ENCODE data around the gene TNNI2. TPM values are rescaled to one million over a fixed set of nuclear protein-coding genes. Genes with fewer than 3 reads are reported as not detected.

Gene TNNI2
- polyA plus RNA-seq, 3 donors = 1.5 to 2.5 TPM; not detected in 1

DNA sequence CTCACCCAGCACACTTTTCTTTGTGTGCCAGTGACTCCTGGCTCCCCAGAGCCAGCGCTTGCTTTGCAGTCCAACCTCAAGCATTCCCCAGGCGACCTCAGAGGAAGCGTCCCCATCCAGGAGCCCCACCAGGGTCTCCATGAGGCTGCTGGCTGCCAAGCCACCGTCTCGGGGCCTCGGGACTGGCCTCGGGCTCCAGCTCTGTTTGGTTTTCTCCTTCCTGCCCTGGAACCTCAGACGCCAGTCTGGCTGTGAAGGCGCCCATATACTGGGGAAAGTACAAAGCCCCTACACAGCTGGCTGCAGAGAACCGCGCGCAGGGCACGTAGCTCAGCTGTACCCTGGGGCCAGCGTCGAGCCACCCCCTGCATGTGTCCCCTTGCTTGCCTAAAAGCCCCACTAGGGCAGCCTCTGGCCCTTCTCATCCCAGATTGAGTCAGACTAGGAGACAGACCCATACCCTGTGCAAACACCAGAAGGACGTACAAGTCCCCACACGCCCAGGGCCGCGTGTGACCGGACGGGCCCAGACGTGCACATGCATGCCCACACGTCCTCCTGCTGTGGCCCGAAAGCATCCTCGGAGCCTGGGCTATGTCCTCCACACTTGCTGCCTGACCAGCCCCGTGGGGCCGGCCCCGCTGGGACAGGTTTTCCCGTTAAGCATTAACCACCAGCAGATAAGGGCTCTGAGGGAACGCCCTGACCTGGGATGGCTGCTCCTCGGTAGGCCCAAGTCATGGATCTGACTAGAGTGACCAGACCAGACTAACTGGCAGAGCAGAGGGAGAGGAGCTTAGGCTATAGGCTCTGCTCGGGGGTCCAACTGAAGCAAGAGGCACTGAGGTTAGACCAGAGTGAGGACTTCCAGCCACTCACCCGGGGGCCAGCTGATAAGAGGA is 8.2 kb upstream of the TNNI2 start:
- no peak overlapping the region for H3K27ac ChIP-seq (ENCODE audit: low read depth, low read length)

DNA sequence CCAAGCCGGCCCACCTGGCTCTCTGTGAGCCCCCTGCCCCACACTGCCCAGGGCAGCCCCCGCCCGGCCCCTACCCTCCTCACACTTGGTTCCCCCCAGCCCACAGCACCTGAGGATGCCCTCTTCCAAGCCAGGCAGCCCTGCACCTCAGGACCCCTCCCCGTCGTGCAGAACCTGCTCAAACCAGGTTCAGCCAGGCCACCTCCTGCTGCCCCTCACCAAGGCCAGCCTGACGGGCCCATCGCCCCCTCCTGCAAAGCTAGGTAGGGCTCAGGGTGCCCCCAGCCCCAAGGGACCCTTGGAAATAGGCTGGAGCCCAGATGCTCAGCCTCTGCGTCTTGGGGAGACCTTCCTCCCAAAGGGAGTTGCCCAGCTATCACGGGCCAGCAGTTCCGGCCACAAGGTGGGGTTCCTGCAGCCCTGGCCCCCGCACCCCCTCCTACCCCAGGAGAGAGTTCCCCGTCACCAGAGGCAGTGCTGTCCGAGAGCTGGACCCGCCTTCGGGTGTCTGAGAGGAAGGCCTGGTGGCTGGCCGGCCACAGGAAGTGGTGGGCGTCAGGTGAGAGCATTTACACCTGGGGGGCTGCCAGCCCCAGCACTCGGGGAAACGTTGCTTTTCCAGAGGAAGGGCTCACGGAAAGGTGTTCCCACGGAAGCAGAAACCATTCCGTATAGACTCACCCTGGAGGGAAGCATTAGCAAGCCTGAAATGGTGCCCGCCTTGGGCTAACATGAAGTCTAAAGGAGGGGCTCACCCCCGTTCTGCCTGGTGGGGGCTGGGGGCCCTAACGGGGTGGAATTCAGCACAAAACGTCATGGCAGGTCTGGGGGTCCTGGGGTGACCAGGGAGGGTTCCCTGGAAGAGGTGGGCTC is 7.2 kb upstream of the TNNI2 start:
- WGBS, 3 donors = 63 to 70% (median 69%) methylated on average over 24 to 26 of the region's 26 CpGs
- H3K27ac ChIP-seq (ENCODE audit: low read depth, low read length) = no peak overlapping the region

More for the DNA sequence above, 8.2 kb upstream of the TNNI2 start:
- 22 to 69% (median 65%) methylated on average over 33 of the region's 33 CpGs for WGBS, 3 donors

DNA sequence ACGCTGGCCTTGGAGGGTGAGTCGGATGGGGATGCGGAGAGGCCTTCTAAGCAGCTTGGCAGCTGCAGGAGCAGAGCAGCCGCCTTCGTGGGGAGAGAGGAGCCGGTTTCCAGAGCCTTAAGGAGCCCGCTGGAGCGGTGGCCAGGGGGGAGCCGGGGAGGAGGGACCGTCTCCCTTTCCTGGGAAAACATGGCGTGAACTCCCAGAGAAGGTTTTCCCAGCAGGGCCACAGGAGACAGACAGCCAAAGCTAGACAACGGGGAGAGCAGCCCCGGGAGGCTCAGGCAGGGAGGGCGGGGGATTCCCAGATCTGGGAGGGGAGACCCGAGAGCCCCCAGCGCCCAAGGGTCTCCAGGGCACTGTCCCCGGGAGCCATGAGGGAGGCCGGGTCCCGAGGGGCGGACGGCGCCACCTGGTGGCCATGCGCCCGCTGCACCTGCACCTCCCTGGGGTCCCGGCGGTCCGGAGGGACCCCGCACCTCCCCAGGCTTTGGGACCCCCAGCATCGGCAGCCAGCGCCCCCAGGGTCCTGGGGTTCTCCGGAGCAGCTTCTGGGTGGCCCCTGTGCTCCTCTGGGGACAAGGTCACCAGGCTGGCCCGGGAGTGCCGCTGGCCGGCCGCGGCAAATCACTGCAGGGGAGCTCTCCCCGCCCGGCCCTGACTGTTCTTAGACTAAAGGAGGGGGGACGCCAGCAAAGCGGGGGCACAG is 6.4 kb upstream of the TNNI2 start:
- H3K27ac ChIP-seq (ENCODE audit: low read depth, low read length) = no peak overlapping the region
- 12 to 19% (median 17%) methylated on average over 34 to 40 of the region's 40 CpGs for WGBS, 3 donors

DNA sequence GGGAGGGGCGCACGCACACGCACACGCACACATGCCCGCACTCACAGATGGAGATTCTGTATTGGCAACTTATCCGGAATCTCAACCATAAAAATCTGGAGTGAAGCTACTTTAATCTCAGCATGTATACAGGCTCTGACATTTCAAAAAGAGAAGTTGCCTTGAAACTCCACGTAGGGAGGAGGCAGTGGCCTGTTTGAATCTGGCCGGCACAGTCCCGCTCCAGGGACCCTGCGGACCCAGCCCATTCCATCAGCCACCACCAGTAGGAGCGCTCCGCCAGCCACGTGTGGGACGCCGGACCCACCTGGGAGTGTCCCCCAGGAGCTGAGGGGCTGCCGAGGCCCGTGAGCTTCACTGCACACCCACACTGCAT is 5.9 kb upstream of the TNNI2 start:
- H3K27ac ChIP-seq (ENCODE audit: low read depth, low read length) = no peak overlapping the region
- 55 to 61% (median 60%) methylated on average over 17 of the region's 17 CpGs for WGBS, 3 donors

DNA sequence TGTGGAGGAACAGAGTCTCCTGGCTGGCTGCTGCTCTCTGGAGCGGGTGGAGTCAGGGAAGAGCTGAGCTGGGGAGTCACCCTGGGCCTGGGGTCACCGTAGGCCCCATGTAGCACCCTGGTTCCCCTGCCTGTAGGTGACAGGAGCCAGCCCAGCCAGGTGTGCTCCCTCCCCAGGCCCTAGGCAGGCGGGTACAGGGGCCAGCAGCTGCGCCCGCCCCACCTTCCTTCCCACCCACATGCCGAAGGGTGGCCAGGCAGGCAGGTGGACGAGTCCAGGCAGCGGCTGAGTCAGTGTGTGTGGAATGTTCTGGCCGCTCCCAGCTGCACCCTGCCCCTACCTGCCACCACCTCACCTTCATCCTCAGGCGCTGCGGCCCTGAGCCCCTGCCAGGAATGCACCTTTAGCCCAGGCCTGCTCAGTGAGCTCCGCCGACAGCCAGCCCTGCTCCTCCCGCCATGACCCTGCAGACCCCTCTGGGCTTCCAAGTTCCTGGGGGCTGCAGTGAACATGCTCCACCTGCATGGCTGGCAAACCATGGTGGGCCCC is 4.6 kb upstream of the TNNI2 start:
- 32 to 87% (median 84%) methylated on average over 13 to 14 of the region's 14 CpGs for WGBS, 3 donors
- H3K27ac ChIP-seq (ENCODE audit: low read depth, low read length) = no peak overlapping the region

DNA sequence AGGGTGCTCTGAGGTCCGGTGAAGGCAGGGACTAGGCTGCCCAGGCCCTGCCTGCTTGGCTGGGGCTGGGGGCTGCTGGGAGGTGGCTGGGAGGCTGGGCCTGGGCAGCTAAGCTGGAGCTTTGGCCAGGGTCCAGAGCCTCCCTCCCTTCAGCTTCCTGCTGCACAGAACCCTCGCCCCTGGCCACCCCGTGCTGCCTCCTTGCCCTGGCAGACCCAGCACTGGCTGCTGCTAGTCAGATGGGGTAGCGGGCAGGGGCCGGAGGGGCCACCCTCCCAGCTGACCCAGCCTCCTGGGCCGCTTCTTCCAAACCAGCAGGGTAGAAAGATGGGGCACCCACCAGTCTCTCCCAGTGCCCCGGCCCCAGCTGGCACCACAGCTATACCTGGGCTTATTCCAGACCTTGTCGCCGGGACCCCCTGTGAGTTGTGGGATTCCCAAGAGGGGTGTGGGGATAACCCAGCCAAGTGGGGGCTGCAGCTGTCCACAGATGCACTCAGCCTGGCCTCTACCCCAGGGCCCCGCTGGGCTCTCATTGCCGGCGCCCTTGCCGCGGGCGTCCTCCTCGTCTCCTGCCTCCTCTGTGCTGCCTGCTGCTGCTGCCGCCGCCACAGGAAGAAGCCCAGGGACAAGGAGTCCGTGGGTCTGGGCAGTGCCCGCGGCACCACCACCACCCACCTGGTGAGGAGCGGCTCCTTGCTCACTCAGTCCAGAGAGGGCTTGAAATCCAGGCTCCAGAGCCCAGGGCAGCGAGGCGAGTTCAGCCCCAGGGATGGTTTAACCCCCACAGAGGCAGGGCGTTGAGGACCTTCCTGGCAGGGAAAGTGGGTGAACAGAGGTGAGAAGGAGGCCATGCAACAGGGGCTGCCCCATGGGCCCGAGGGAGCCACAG is 3.8 kb upstream of the TNNI2 start, which contains the start of gene SYT8:
SYT8 (plus strand) TSS at position 212 of the 892 bp plus-strand sequence; CDS start at position 328, 116 bp downstream.
- H3K27ac ChIP-seq (ENCODE audit: low read depth, low read length) = no peak within 1 kb of the TSS
- WGBS, 3 donors = 77 to 84% (median 83%) methylated on average over 24 to 26 of the region's 26 CpGs

DNA sequence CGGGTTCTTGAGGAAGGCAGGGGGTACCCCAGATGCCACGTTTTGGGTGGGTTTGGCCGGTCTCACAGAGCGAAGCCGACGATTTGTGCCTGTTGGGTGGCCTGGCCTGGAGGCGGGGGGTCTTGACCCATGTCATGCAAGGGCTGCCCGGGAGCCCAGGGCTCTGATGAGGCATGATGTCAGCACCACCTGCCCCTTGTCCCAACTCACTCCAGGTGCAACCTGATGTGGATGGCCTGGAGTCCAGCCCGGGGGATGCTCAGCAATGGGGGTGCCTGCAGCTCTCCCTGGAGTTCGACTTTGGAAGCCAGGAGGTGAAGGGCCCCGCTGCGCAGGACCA is 3.1 kb upstream of the TNNI2 start:
- H3K27ac ChIP-seq (ENCODE audit: low read depth, low read length) = no peak overlapping the region
- 86 to 92% (median 90%) methylated on average over 12 of the region's 12 CpGs for WGBS, 3 donors

DNA sequence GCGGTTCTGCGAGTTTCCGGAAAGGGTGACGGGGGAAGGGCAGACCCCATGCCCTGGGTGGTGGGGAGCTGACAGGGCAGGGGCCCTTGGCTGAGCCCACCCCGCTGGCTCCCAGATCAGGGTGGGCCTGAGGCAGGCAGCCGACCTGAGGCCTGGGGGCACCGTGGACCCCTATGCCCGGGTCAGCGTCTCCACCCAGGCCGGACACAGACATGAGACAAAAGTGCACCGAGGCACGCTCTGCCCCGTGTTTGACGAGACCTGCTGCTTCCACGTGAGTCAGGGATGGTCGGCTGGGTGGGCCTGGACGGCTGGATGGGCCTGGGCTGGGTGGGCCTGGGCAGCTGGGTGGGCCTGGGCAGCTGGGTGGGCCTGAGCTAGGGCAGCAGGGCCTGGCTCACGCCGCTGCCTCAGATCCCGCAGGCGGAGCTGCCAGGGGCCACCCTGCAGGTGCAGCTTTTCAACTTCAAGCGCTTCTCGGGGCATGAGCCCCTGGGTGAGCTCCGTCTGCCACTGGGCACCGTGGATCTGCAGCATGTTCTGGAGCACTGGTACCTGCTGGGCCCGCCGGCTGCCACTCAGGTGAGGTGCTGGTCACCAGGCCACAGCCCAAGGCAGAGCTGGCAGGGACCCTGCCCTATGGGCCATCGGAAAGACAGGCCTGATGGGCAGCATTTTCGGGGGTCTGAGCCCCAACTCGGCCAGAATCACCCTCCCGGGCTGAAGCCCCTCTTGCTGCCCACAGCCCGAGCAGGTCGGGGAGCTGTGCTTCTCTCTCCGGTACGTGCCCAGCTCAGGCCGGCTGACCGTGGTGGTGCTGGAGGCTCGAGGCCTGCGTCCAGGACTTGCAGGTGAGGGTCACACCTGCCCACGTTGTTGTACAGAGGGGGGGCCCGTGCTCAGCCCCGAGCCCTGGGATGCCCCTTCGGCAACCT is 2.5 kb upstream of the TNNI2 start:
- WGBS, 3 donors = 90 to 91% (median 91%) methylated on average over 38 to 43 of the region's 43 CpGs

DNA sequence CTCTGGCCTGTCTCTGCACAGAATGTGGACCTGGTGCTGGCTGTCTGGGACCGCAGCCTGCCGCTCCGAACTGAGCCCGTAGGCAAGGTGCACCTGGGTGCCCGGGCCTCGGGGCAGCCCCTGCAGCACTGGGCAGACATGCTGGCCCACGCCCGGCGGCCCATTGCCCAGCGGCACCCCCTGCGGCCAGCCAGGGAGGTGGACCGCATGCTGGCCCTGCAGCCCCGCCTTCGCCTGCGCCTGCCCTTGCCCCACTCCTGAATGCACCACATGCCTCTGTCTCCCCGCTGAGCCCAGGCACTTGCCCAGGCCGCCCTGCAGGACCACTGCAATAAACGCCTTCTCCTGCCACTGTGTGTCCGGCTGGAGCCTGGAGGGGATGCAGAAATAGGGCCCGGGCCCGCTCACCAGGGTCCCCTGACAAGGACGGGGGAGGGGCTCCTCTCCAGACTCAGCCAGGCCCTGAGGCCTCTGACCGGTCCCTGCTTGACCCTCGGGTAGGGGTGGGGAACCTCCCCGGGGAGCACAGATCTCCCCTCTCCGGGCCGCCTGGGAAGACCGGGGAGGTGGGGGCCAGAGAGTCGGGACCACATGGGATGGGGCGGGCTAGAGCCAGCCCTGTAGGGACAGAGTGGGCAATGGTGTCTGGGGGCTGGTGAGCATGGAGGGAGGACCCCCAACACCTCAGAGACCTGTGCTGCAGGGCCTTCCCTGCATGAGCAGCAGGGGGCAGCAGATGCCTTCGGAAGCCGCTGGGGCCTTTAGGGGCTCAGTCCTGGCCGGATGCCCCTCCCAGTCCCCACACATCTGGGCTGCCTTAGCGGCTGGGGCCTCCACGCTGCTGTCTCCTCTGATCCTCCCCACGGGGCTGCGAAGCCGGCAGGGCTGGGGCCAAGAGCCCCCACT is 1.4 kb upstream of the TNNI2 start:
- 48 to 55% (median 50%) methylated on average over 32 to 38 of the region's 38 CpGs for WGBS, 3 donors
- no peak overlapping the region for H3K27ac ChIP-seq (ENCODE audit: low read depth, low read length)

More for the DNA sequence above, 2.5 kb upstream of the TNNI2 start:
- no peak overlapping the region for H3K27ac ChIP-seq (ENCODE audit: low read depth, low read length)

DNA sequence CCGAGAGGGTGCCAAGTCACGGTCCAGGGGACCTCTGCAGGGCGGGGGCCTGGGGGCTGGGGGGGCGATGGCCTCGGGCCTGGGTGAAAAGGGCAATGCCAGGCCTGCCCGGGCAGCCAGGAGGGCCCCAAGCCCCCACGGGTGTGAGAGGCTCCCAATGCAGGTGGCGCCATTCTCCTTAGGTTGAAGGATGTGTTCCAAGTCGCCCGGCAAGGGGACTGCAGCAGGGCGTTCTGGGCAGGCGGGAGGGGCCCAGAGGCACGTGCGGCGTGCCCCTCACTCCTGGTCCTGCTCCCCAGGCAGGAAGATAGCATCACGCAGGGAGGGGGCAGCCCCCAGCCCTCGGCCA is 730 bp upstream of the TNNI2 start:
- H3K27ac ChIP-seq (ENCODE audit: low read depth, low read length) = no peak overlapping the region
- 50 to 61% (median 55%) methylated on average over 13 to 17 of the region's 17 CpGs for WGBS, 3 donors

DNA sequence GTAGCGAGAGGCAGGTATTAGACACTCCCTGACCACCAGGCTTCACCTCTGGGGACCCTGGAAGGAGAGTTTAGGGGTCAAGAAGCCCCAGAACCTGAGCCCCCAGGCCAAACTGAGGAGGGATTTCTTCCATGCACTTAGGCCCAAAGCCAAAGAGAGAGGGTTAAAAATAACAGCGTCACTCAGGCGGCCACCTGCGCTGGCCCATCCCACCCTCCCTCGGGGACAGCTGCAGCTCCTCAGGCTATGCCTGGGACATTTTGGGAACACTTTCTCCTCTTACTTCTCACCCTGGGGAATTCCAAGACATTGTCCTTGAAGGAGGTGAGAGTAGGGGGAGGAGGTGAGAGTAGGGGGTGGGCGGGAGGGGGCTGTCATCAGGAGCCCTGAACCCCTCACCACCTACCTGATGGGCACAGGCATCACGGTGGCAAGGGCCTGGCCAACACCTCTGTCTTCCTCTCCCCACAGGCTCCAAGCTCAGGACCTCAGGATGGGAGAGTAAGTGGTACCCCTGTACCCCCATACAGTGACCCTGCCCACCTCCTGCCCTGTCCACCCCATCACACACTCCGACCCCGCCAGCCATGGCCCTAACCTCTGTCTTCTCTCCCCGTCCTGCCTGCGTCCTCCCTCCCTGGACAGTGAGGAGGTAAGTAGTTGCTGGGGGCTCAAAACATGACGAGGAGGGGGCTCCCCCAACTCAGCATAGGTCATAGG is 583 bp downstream of the TNNI2 start:
- no peak overlapping the region for H3K27ac ChIP-seq (ENCODE audit: low read depth, low read length)
- 61 to 77% (median 67%) methylated on average over 12 of the region's 12 CpGs for WGBS, 3 donors

DNA sequence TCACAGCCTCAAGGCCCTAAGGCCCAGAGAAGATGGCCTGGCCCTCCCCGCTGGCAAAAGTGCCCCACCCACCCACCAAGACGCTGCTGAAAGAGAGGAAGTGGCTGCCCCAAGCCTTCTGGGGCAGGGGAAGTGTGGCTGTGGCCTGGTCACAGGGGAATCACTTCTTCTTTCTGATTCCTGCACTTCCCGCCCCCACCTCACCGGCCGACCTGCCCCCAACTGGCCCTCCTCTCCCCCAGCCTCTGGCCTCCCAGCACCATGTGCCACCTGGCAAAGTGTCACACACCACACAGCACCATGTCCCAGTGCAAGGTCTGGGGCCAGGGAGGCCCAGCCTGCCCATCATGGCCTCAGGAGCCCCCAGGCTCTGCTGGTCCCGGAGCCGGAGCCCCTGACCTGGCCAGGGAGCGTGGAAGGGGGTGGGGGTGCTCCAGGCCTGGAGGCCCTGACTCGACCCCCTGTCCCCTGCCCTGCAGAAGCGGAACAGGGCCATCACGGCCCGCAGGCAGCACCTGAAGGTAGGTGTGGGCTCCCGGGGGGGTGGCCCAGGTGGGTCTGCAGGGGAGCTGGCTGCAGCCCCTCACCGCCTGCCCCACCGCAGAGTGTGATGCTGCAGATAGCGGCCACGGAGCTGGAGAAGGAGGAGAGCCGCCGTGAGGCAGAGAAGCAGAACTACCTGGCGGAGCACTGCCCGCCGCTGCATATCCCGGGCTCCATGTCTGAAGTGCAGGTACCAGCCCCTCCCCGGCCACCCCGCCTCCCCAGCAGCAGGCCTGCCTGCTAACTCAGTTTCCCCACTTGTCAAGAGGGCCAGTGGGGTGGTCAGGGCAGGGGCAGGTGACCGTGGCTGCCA is 1.4 kb downstream of the TNNI2 start:
- H3K27ac ChIP-seq (ENCODE audit: low read depth, low read length) = no peak overlapping the region
- WGBS, 3 donors = 65 to 92% (median 75%) methylated on average over 20 to 26 of the region's 26 CpGs

DNA sequence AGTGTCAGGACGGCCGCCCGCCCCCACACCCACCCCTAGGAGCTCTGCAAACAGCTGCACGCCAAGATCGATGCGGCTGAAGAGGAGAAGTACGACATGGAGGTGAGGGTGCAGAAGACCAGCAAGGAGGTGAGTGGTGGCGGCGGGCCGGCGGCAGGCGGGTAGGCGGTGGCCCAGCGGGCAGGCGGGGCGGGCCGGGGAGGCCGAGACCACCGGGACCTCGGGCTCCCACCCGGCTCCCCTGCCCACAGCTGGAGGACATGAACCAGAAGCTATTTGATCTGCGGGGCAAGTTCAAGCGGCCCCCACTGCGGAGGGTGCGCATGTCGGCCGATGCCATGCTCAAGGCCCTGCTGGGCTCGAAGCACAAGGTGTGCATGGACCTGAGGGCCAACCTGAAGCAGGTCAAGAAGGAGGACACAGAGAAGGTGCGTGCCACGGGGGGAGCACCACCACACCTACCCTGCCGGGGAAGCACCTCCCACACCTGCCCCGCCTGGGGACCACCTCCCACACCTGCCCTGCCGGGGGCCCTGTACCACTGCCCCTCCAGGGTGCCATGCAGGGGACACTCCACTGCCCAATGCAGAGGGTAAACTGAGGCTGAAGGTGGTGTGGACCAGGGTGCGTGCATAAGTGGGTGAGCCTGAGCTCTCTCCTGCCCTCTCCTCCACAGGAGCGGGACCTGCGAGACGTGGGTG is 2.1 kb downstream of the TNNI2 start:
- no peak overlapping the region for H3K27ac ChIP-seq (ENCODE audit: low read depth, low read length)
- WGBS, 3 donors = 93 to 95% (median 93%) methylated on average over 31 to 37 of the region's 37 CpGs
